H1 (cell line): ENCODE data around the gene PIGS. TPM values are rescaled to one million over a fixed set of nuclear protein-coding genes. Genes with fewer than 3 reads are reported as not detected.

Source experiments
- BCL11A ChIP-seq, 2 experiments: IDR thresholded peaks; one replicate each; pipeline ENCODE4 v1.6.1; 2011; ENCODE audit warnings: low read depth in 2 of 2, low read length in 2 of 2, mild to moderate bottlenecking in 2 of 2
- SP2 ChIP-seq: IDR thresholded peaks from 2 replicates; pipeline ENCODE4 v1.6.1; 2012; ENCODE audit warnings: mild to moderate bottlenecking, low read length, inconsistent platforms
- SUZ12 ChIP-seq: fragments of 200-600 bp; sonication (generic); IDR thresholded peaks from 2 replicates; pipeline ENCODE4 v1.6.1; 2012; ENCODE audit warnings: mild to moderate bottlenecking, inconsistent platforms, low read length, moderate library complexity, mixed read lengths
- TAF1 ChIP-seq: IDR thresholded peaks from 2 replicates; pipeline ENCODE4 v1.6.1; 2011; ENCODE audit warnings: mild to moderate bottlenecking, low read depth, low read length
- TBP ChIP-seq: IDR thresholded peaks from 2 replicates; pipeline ENCODE4 v1.6.1; 2011; ENCODE audit warnings: low read depth, low read length, improper control_type of control experiment
- ZNF274 ChIP-seq: IDR thresholded peaks from 2 replicates; pipeline ENCODE4 v1.7.0; 2012; ENCODE audit warnings: low read length, borderline replicate concordance; ENCODE audit errors: extremely low read depth
- polyA plus RNA-seq, 7 experiments: library from polyadenylated mRNA; depleted of rRNA in 3 of 7; stranded (reverse) in 5 of 7; unstranded in 2 of 7; fragments of >200 nt in 5 of 7; fragments of 200-250 nt in 2 of 7; gene quantifications; 1 replicate in 5 of 7; 2 replicates in 1 of 7; 4 replicates in 1 of 7; pipeline versions ENCODE4 v1.2.1 to v1.2.3, GENCODE V29; 2011 to 2013; ENCODE audit warnings: missing spikeins in 2 of 7, mixed read lengths in 2 of 7
- total RNA-seq: library from RNA; stranded (reverse); fragmentation: NEBNext Ultra II Directional; extraction: Animal tissue kit (Norgen Biotek cat#: 25700); gene quantifications from 2 replicates; pipeline ENCODE4 v1.2.1, GENCODE V29; 2021

Gene PIGS
- total and polyA plus RNA-seq, 2 of the 8 experiments (the other 6 are each of a cell fraction or from before 2014, with no cell fraction given): 44.3 to 50.6 TPM

DNA sequence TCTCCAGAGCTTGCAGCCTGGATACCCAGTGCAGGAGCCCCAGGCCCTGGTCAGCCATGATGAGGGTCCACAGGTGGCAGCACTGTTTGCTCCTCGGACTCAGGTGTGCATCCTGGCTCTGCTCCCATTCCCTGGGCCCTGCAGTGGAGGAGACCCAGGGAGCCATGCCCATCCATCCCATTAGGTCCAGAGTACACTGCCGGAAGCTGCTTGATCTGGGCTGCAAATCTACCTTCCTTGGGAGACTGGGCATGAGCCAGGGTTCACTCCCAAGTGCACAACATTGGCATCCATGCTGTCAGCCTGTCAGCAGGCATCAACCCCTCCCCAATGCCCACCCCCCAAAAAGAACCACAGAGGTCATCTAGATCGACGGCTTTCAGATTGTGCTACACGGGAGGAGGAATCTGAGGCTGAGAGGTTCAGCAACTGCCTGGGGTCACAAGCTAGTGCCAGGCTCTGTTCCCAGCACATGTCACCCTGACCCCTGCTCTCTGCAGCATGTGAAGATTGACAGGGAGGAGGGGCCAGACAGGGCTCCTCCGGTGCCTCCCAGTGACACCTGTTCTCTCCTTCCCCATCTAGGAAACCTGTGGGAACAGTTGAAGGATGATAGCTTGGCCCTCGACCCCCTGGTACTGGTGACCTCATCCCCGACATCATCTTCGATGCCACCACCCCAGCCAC is 34.6 kb downstream of the PIGS start (continued):
- no peak for TF ChIP-seq BCL11A (IDR thresholded peaks at IDR 0.05; ENCODE audit: low read depth in 2 of 2, low read length in 2 of 2)
- no peak for TF ChIP-seq SP2
- no peak for TF ChIP-seq SUZ12
- TF ChIP-seq ZNF274: no peak
- no peak for TF ChIP-seq TAF1
- no peak for TF ChIP-seq TBP
